ENCODE measurements around the gene CANX.
A peak's percentile ranks its signal among the peaks of the same experiment; 100 is the strongest.
"Not testable (repeated sequence)": the region's sequence is repeated elsewhere in the genome, so short reads cannot be mapped to it uniquely, and the experiment has no call there.

The CANX gene, protein sequence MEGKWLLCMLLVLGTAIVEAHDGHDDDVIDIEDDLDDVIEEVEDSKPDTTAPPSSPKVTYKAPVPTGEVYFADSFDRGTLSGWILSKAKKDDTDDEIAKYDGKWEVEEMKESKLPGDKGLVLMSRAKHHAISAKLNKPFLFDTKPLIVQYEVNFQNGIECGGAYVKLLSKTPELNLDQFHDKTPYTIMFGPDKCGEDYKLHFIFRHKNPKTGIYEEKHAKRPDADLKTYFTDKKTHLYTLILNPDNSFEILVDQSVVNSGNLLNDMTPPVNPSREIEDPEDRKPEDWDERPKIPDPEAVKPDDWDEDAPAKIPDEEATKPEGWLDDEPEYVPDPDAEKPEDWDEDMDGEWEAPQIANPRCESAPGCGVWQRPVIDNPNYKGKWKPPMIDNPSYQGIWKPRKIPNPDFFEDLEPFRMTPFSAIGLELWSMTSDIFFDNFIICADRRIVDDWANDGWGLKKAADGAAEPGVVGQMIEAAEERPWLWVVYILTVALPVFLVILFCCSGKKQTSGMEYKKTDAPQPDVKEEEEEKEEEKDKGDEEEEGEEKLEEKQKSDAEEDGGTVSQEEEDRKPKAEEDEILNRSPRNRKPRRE

DNA sequence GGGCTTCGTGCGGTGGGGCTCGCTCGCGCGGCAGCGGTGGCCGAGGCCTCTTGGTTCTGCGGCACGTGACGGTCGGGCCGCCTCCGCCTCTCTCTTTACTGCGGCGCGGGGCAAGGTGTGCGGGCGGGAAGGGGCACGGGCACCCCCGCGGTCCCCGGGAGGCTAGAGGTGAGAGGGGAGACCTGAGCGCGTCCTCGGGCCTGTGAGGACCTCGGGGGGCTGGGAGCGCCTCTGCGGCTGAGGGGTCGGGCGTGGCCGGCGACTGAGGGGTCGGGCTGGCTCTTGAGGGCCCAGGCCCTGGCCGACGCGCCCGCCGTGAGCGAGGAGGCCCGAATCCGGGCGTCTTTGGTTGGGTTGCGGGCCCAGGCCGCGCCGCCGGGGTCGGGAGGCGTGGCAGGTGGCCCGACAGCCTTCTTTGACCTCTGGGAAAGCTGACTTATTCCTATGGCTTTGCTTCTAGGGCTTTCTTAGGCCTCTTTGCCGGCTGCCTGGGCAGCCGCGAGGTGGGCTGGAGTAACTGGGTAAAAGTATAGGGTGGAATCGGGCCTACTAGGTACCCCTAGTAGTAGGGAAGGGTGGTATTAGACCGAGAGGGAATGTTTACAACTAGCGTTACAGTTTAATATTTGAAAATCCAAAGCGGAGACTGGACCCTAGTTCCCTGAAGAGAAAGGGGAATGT is at the start of gene CANX:
TSS of gene CANX (plus strand) at position 33 of the 681 bp plus-strand sequence. CDS start 6,715 bp downstream, outside the sequence.
- no peak for DNase-seq

DNA sequence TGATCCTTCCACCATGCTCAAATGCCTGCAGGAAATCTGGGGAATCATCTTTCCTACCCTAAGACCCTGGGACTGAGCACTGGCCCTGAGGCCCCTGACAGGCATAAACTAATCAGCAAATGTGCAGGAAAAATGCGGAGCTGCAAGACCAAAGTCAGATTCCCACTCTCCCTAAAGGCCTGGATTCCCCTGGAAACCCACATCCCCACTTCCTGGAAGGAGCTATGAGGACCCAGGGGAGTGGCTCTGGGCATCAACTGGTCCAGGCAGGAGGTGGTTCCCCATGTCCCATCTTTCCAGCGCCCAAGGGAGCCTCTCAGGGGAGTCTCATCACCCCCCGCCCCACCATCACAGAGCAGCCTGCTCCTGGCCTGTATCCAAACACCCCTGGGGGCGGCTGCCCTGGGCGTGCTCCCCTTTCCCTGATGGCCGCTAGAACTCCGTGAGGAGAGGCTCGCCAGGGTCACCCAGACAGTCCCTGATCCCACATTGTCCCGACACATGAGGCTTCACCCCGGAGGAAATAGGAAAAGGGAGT is 49.5 kb upstream of the CANX start:
- DNase-seq = not testable (repeated sequence)

DNA sequence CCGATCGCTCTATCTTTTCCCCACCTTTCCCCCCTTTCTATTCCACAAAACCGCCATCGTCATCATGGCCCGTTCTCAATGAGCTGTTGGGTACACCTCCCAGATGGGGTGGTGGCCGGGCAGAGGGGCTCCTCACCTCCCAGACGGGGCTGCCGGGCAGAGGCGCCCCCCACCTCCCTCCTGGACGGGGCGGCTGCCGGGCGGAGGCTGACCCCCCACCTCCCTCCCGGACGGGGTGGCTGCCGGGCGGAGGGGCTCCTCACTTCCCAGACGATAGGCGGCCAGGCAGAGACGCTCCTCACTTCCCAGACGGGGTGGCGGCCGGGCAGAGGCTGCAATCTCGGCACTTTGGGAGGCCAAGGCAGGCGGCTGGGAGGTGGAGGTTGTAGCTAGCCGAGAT is 48.5 kb upstream of the CANX start:
- not testable (repeated sequence) for DNase-seq

DNA sequence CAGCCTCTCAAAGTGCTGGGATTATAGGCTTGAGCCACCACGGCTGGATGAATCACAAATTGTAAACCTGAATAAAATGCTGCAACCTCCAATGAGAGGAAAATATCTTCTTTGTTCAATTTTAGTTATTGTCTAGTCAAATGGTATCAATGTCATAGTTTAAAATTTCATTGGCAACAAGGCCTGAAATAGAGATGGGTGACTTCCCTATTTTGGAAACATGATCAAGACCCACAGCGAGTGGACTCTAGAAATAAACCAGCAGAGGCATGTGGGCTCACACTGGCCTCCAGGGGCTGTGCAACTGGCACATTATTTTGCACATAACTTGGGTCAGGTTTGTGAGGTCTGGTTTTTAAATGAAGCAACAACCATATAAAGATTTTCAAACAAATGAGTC is 45.6 kb upstream of the CANX start:
- DNase-seq = not testable (repeated sequence)

DNA sequence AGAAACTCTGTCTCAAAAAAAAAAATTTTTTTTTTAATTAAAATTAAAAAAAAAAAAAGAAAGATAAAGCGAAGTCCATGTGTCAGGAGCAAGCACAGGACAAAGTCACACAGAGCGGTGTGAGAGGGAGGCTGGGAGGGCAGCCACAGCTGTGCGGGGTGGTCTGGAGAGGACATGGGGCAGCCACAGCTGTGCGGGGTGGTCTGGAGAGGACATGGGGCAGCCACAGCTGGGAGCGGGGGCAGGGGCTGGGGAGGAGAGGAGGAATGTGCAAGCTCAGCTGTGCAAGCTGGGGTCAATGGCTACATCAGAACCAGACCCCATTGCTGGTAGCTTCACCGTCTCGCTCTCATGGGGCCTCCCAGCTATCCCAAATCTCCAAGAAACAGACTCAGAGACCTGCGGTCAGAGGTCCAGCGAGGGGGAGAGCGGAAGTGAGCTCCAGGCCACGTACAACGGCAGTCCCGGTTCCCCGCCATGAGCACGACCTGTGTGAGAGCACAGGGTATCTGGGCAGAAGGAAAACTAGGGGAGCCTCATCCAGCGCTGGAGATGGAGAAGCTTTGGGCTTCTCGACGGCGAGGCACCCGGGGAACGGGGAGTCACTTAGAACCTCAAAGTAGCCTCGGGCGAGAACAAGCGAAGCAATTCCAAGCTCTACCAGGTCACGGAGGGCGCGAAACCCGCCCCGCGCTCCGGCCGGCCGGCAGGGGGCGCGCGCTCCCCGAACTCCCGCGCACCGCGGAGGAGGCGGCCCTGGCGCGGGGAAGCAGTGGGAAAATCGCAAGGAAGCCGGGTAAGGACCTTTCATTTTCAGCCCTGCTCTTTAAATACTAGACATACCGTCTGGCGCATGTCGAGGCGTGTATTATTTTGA is 41.2 kb upstream of the CANX start:
- DNase-seq = not testable (repeated sequence)

DNA sequence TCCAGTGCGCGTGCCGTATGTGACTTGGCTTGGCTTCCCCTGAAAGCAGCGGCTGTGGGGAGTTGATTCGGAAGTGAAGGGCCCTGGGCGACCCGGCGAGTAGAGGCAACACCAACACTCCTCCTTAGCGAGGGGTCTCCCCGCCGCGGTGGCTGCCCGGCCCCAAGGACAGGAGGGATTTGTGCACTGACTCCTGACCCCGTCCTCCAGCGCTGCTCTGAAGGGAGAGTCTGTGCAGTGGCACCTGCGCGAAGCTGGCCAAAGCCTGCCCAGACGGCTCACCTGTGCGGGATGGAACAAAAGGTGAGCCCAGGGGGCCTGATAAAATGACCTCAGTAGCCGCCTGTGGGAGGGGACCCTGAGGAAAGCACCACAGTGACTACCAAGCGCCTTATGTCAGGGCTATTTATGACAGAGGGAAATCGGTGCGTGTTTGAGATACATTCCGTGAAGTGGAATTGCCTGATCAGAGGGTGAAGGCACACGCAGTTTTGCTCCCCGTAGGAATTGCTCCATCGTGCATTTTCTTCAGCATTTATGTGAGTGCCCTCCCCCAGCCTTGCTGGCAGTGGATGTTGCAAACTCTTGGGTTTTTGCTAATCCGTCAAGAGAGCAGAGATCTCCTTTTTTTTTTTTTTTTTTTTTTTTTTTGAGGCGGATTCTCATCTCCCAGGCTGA is 40.4 kb upstream of the CANX start:
- DNase-seq = not testable (repeated sequence)

DNA sequence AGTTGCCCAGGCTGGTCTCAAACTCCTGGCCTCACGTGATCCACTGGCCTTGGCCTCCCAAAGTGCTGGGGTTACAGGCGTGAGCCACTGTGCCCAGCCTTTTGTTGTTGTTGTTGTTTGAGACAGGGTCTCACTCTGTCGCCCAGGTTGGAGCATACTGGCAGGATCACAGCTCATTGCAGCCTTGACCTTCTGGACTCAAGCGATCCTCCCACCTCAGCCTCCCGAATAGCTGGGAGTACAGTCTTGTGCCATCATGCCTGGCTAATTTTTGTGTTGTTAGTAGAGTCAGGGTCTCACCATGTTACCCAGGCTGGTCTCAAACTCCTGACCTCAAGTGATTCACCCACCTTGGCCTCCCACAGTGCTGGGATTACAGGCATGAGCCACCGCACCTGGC is 37.1 kb upstream of the CANX start:
- DNase-seq = not testable (repeated sequence)

DNA sequence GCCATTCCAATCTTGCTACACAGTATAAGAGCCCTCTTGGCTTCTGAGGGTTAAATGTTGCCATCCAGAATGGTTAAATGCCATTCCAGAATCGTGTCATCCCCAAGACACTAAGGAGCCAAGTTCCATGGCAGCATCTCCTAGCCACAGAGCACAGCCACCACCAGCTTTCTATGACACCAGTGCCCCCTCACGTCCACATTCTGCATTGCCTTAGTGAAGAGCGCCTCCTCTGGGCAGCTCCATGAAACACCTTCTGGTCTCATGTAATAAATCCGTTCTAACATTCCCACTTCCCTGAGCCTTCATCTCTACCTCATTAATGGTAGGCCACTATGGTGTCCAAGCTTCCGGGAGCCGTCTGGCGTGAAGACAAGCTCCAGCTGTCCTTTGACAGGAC is 30.4 kb upstream of the CANX start:
- peak; percentile 37 for DNase-seq

DNA sequence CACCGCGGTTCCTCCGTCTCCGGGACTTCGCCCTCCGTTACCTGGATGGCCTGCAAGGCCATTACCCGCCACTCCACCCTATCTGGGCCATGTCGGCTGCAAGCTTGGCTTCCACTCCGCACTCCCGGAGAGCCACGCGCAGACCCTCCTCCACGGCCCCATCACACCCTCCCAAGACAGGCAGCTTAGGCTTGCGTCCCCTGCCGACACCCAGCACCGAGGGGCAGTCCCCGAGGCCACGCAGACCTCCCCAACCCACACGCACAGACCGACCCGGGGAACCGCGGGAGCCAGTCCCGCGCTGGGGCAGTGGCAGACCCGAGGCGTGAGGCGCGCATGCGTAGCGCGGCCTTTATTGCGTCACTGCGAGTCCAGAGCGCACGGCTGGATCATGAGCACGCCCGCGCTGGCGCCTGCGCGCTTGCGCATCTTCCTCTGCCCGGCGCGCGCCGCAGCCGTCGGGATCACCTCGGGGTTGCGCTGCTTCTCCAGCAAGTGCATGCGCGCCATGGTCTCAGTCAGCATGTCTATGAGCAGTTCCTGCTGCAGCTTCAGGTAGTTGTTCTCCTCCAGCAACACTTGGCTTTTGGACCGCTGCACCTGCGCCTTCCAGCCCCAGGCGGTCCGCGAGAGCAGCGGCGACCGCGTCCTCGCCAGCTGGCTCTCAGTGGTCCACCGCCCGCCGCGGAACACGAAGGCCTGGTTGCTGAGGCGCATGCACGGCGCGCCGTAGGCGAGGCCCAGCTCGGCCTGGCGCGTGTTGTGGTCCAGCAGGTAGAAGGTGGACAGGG is 20.3 kb upstream of the CANX start:
- DNase-seq = peak; percentile 92

DNA sequence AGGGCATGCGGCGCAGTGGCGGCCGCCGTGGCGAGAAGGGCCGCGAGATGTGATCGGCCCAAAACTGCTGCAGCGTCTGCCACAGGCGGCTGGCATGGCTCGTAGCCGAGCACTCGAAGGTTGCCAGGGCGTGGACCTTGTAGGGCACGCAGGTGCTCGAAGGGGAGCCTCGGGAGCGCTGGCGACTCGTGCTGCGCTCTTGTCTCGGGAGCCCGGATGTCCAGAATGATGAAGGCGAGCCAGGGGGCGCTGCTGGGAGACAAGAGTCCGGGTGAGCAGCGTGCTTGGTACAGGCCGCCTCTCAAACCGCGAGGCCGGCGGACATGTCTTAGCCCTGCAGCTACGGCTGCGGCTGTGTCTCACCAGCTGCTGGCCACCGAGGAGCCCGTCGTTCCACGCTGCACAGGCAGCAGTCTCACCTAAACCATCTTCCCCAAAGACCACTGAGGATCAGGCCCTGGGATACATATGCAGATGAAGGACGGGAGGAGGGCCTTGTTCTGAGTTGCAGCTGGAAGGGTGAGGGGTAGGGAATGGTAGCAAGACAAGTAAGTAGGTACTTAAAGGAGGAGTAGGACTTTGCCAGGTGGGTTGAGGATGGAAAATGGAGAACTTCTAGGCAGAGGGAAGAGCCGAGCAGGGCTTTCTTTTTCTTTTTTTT is 19.6 kb upstream of the CANX start:
- DNase-seq = peak; percentile 61

DNA sequence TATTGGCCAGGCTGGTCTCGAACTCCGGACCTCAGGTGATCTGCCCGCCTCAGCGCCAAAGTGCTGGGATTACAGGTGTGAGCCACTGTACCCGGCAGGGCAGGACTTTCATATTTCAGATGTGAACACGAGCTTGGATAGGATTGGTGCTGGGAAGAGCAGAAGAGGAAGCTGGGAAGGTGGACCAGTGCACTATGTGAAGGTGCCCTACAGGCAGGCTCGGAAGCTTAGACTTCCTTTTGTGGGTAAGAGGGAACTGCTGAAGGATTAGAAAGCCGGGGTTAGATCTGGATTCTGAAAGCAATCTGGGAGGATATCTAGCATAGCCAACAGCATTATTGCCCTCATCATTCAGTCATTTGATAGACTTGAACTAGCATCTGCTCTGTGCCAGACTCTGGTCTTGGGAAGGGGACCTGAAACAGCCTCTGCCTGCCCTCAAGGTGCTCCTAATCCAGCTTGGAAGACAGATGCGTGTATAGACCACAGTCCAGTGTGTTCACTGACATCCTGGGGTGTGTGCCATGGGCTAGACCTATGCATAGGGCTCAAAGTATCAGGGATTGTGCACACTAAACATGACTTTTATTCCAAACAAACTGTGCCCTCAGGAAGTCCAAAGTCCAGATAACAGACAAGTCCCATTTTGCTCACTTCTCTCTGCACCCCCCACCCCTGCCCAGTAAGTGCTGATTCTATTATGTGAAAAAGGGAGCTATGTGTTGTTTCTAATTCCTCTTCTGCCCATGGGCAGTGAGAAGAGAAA is 18.6 kb upstream of the CANX start:
- DNase-seq = no peak

DNA sequence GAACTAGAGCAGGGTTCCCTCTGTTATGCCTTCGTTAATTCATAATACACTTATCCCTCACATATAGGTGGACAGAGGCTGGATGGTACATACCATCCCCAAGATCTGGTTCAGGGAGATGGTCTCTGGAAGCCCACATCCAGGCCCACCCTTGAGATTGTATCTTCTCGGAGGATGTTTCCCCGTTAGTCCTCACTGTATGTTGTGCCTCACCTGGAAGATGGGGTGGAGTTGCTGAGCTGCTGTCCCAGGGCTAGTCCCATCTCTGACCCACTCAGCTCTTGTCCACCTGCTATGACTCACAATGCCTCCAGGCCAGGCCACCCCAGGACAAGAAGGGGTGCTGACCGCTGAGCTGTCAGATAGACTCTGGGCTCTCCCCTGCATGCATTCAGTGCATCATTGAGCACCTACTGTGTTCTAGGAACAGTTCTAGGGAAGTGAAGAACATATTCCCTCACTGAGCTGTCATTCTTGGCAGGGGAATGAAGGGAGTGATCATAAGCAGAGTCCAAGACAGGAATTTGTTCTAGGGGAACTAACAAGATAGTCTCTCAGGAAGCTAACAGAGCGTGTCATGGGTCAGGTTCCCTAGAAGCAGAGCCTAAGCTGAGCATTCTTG is 17.9 kb upstream of the CANX start, which contains the start of gene CBY3:
TSS of gene CBY3 (minus strand) at position 255 of the 622 bp plus-strand sequence. CDS start at position 139, 116 bp downstream.
- no peak for DNase-seq

DNA sequence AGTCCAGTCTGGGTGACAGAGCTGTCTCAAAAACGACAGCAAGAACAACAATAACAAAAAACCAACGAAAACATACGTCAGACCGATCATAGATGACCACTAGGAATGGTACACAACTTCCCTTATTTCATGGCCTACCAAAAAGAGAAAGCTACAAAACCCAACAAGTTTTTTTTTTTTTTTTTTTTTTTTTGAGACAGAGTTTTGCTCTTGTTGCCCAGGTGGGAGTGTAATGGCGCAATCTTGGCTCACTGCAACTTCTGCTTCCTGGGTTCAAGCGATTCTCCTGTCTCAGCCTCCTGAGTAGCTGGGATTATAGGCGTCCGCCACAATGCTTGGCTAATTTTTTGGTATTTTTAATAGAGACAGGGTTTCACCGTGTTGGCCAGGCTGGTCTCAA is 9.6 kb upstream of the CANX start:
- DNase-seq = not testable (repeated sequence)

DNA sequence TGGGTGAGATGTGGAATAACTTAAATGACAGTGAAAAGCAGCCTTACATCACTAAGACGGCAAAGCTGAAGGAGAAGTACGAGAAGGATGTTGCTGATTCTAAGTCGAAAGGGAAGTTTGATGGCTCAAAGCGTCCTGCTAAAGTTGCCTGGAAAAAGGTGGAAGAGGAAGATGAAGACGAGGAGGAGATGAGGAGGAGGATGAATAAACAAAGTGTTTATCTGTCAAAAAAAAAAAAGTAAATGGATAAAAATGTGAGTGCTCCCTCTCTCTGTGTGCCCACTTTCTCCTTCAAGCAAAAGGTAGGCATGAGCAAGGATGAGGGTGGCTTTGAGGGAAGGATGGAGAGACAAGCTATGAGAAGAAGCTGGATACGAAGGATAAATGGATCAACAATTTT is 4.2 kb upstream of the CANX start:
- no peak for DNase-seq

DNA sequence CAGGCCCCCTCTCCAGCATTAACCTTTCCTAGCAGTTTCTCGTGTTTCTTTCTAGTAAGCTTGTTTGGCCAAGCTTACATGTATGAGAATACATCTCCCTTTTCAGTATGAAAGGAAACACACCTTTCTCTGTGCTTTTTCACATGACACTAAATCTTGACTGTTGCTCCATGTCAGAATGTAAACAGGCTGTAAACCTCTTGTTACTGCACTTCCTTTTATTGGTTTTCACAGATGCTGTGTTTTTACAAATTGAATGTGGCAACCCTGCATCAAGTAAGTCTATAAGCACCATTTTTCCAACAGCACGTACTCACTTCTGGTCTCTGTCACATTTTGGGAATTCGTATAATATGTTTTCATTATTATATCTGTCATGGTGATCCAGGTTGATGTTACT is 2.2 kb upstream of the CANX start:
- no peak for DNase-seq

DNA sequence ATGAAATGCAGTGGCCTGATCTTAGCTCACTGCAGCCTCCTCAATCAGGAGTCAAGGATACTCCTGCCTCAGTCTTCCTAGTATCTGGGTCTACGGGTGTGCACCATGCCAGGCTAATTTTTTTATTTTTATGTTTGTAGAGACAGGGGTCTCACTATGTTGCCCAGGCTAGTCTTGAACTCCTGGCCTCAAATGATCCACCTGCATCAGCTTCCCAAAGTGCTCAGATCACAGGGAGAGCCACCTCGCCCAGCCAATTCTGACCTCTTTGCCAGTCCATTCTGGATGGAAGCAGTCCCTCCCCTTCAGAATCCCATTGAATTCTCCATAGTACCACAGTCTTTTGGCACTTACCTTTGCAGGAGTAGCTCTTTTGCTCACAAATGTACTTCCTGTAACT is 1.7 kb upstream of the CANX start:
- no peak for DNase-seq

DNA sequence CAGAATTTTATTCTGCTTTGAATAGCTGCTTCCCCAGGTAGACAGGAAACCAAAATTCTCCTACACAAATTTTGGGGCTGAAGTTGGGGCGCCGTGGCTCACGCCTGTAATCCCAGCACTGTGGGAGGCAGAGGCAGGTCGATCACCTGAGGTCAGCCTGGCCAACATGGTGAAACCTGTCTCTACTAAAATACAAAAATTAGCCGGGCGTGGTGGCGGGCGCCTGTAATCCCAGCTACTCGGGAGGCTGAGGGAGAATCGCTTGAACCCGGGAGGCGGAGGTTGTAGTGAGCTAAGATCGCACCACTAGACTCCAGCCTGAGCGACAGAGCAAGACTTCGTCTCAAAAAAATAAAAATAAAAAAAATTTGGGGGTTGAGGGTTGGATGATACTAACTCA is 1.2 kb upstream of the CANX start:
- DNase-seq = not testable (repeated sequence)

DNA sequence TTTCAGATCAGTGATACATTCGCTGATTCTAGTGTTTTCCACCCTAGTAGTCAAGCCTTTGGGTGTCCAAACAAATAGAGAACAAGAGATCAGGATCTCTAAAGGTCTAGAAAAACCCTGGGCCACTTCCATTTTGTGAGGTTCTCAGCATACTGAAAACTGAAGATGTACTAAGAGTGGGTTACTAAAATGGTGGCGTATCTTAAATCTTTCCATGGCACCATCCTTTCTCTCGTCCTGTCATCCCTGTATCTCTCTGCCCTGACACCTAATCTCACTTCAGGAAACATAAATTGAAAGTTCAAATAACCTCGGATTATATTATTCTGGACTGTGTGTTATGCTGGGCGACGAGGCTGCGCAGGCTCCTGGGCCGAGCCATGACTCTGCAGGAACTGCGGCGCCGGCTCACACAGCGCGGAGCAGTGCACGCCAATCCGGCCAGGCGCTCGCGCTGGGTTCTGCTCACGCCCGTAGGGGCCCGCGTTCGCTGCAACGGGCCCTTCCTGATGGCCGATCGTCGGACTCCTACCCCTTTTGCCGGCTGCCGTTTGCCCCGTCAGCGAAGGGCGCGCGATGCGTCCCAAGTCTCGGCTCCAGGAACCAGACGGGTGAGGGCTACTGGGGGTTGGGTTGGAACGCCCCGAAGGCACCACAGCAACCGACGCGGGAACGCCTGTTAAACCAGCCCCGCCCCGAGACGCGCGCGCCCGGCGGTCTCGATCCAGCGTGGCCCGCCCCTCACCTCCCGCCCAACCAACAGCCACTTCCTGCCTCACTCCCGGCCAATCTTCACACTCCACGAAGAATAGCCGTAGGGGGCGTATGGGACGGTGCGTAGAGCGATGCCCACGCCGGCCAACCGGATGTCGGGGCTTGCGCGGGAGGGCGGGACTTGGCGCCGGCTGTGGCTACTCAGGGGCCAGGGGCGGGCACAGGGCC is 503 bp upstream of the CANX start:
- peak; percentile 98 for DNase-seq
